HCT116 (cell line): ENCODE measurements around the gene OTOA.

Source experiments
- CBX3 ChIP-seq: IDR thresholded peaks from 2 replicates; pipeline ENCODE4 v1.6.1; 2012; ENCODE audit warnings: low read depth
- CTCF ChIP-seq, 3 experiments: fragments of 200-600 bp in 1 of 3; sonication (generic) in 1 of 3; IDR thresholded peaks in 2 of 3; conservative IDR thresholded peaks in 1 of 3; 2 replicates each; pipeline ENCODE4 v1.5.1; 2012 to 2017; ENCODE audit warnings: low read depth in 2 of 3, low read length in 2 of 3, antibody characterized with exemption in 1 of 3, borderline replicate concordance in 1 of 3, control low read depth in 1 of 3, mild to moderate bottlenecking in 1 of 3, mixed read lengths in 1 of 3, mixed run types in 1 of 3, moderate library complexity in 1 of 3; ENCODE audit not compliant: insufficient read depth in 1 of 3
- EZH2 ChIP-seq: fragments of 200-600 bp; sonication (generic); IDR thresholded peaks from 2 replicates; pipeline ENCODE4 v1.6.1; 2017; ENCODE audit warnings: antibody characterized with exemption, mixed run types
- EZH2phosphoT487 ChIP-seq: fragments of 200-600 bp; IDR thresholded peaks from 2 replicates; pipeline ENCODE4 v1.6.1; 2018; ENCODE audit warnings: antibody characterized with exemption, borderline replicate concordance
- JUND ChIP-seq: IDR thresholded peaks from 2 replicates; pipeline ENCODE4 v1.6.1; 2012
- MAX ChIP-seq: IDR thresholded peaks from 2 replicates; pipeline ENCODE4 v1.6.1; 2012
- POLR2A ChIP-seq: IDR thresholded peaks from 2 replicates; pipeline ENCODE4 v1.7.0; 2011; ENCODE audit warnings: borderline replicate concordance; ENCODE audit not compliant: insufficient read depth, insufficient read length; ENCODE audit errors: extremely low read depth
- POLR2AphosphoS5 ChIP-seq: IDR thresholded peaks from 2 replicates; pipeline ENCODE4 v1.6.1; 2011; ENCODE audit warnings: mild to moderate bottlenecking, low read depth, low read length, moderate library complexity
- RAD21 ChIP-seq: IDR thresholded peaks from 2 replicates; pipeline ENCODE4 v1.6.1; 2012; ENCODE audit warnings: low read depth, mild to moderate bottlenecking
- REST ChIP-seq: IDR thresholded peaks from 2 replicates; pipeline ENCODE4 v1.6.1; 2012; ENCODE audit warnings: low read depth
- SIN3A ChIP-seq: IDR thresholded peaks from 2 replicates; pipeline ENCODE4 v1.6.1; 2012; ENCODE audit warnings: low read depth
- SP1 ChIP-seq: IDR thresholded peaks from 2 replicates; pipeline ENCODE4 v1.6.1; 2012; ENCODE audit warnings: low read depth
- YY1 ChIP-seq: IDR thresholded peaks from 2 replicates; pipeline ENCODE4 v1.6.1; 2011; ENCODE audit warnings: low read length, low read depth, moderate library complexity, mild to moderate bottlenecking; ENCODE audit not compliant: insufficient replicate concordance; ENCODE audit errors: extremely low read depth
- ZFX ChIP-seq: fragments of 450-650 bp; IDR thresholded peaks from 2 replicates; pipeline ENCODE4 v1.6.1; 2017

GRCh38 chr16:21722771-21723455 lies 59.1 kb downstream of the OTOA start:
- no peak for TF ChIP-seq CTCF (IDR thresholded peaks at IDR 0.05 in 2 of 3, conservative IDR thresholded peaks at IDR 0.05 in 1 of 3; ENCODE audit: borderline replicate concordance in 1 of 3, insufficient read depth in 1 of 3, low read depth in 2 of 3, low read length in 2 of 3)
- no peak for TF ChIP-seq POLR2AphosphoS5
- TF ChIP-seq YY1, result no peak
- no peak for TF ChIP-seq POLR2A
- no peak for TF ChIP-seq EZH2
- no peak for TF ChIP-seq EZH2phosphoT487
- TF ChIP-seq MAX, result no peak
- TF ChIP-seq ZFX, result no peak
- TF ChIP-seq REST, result no peak
- TF ChIP-seq SP1, result no peak
- no peak for TF ChIP-seq SIN3A
- TF ChIP-seq JUND, result no peak
- no peak for TF ChIP-seq RAD21
- TF ChIP-seq CBX3, result no peak
